Neural progenitor cell (in vitro differentiated cells): ENCODE data around the gene WDR45. TPM values are rescaled to one million over a fixed set of nuclear protein-coding genes. Genes with fewer than 3 reads are reported as not detected.
A peak's percentile ranks its signal among the peaks of the same experiment; 100 is the strongest.

ENCODE experiments used
- DNase-seq: peaks from one replicate; pipeline ENCODE4 v3.0.0-alpha.2; 2016; ENCODE audit warnings: low spot score
- H2AFZ ChIP-seq: fragments of 200-600 bp; sonication (generic); replicated peaks from 2 replicates; pipeline ENCODE4 v1.6.1; 2016; ENCODE audit warnings: antibody characterized with exemption
- H3F3A ChIP-seq: fragments of 200-600 bp; sonication (generic); 2 replicates; pipeline ENCODE4 v1.6.1; 2016; ENCODE audit warnings: antibody characterized with exemption, low read depth
- H3K27ac ChIP-seq: fragments of 200-600 bp; sonication (generic); 2 replicates; pipeline ENCODE4 v1.5.1; 2016; ENCODE audit warnings: mild to moderate bottlenecking
- H3K27me3 ChIP-seq: fragments of 200-600 bp; sonication (generic); 2 replicates; pipeline ENCODE4 v1.6.1; 2016; ENCODE audit warnings: mild to moderate bottlenecking, moderate library complexity
- H3K36me3 ChIP-seq: fragments of 200-600 bp; sonication (generic); 2 replicates; pipeline ENCODE4 v1.5.1; 2016
- H3K4me1 ChIP-seq: fragments of 200-600 bp; sonication (generic); 2 replicates; pipeline ENCODE4 v1.6.1; 2016; ENCODE audit warnings: mixed run types
- H3K4me2 ChIP-seq: fragments of 200-600 bp; sonication (generic); 2 replicates; pipeline ENCODE4 v1.6.1; 2016
- H3K4me3 ChIP-seq: fragments of 200-600 bp; sonication (generic); 2 replicates; pipeline ENCODE4 v1.5.1; 2016
- H3K79me2 ChIP-seq: fragments of 200-600 bp; sonication (generic); 2 replicates; pipeline ENCODE4 v1.6.1; 2016; ENCODE audit warnings: low read depth
- H3K9ac ChIP-seq: fragments of 200-600 bp; sonication (generic); 2 replicates; pipeline ENCODE4 v1.6.1; 2016
- H3K9me3 ChIP-seq: fragments of 200-600 bp; sonication (generic); 2 replicates; pipeline ENCODE4 v1.5.1; 2016; ENCODE audit warnings: low read depth
- H4K20me1 ChIP-seq: fragments of 200-600 bp; sonication (generic); 2 replicates; pipeline ENCODE4 v1.6.1; 2016; ENCODE audit warnings: low read depth
- H3K27ac Mint-ChIP-seq: 3 replicates; pipeline ENCODE4 v1.8.0; 2021; ENCODE audit warnings: mixed read lengths
- H3K27me3 Mint-ChIP-seq: 2 replicates; pipeline ENCODE4 v1.8.0; 2022; ENCODE audit warnings: low read depth, mild to moderate bottlenecking, inconsistent platforms, moderate library complexity, mixed read lengths; ENCODE audit not compliant: insufficient read depth
- H3K36me3 Mint-ChIP-seq: 3 replicates; pipeline ENCODE4 v1.8.0; 2021; ENCODE audit warnings: mixed read lengths
- H3K4me1 Mint-ChIP-seq: 3 replicates; pipeline ENCODE4 v1.8.0; 2021; ENCODE audit warnings: mixed read lengths
- H3K4me3 Mint-ChIP-seq: 3 replicates; pipeline ENCODE4 v1.8.0; 2021; ENCODE audit warnings: mild to moderate bottlenecking, moderate library complexity, mixed read lengths
- H3K9me3 Mint-ChIP-seq: 3 replicates; pipeline ENCODE4 v1.8.0; 2020; ENCODE audit warnings: mixed read lengths
- CTCF ChIP-seq: fragments of 200-600 bp; sonication (generic); IDR thresholded peaks from 2 replicates; pipeline ENCODE4 v1.5.1; 2017; ENCODE audit warnings: antibody characterized with exemption, mild to moderate bottlenecking
- EZH2 ChIP-seq: fragments of 200-600 bp; sonication (generic); IDR thresholded peaks from 2 replicates; pipeline ENCODE4 v1.6.1; 2017; ENCODE audit warnings: antibody characterized with exemption, mild to moderate bottlenecking, moderate library complexity
- EZH2phosphoT487 ChIP-seq: fragments of 200-600 bp; sonication (generic); IDR thresholded peaks from 2 replicates; pipeline ENCODE4 v1.6.1; 2017; ENCODE audit warnings: antibody characterized with exemption
- total RNA-seq: library from RNA; depleted of rRNA; stranded (reverse); fragments of >200 nt; gene quantifications from 2 replicates; pipeline ENCODE4 v1.2.3, GENCODE V29; 2015; ENCODE audit warnings: low replicate concordance

WDR45 gene
- total RNA-seq, 1 donor from 2014 or later: 19.7 TPM

GRCh38 chrX:49042581-49043219 is 37.0 kb downstream of the WDR45 start:
- no peak overlapping the region for H2AFZ ChIP-seq
- H3F3A ChIP-seq: peaks cover 18% of the 10 kb centered on the region

GRCh38 chrX:49041744-49042580 is 37.7 kb downstream of the WDR45 start:
- peaks cover 3% of the 10 kb centered on the region for H3K4me1 ChIP-seq
- TF ChIP-seq EZH2phosphoT487 (no peak), EZH2 (no peak), CTCF (no peak)
- no peaks in the 10 kb centered on the region for H3K9me3 ChIP-seq
- H3K4me1 Mint-ChIP-seq: peaks cover 45% of the 10 kb centered on the region
- H3K27me3 ChIP-seq: no peaks in the 10 kb centered on the region
- H3K36me3 ChIP-seq: no peaks in the 10 kb centered on the region
- H3K4me3 ChIP-seq: peak overlapping the region; percentile 78
- H3K27ac ChIP-seq: peak overlapping the region; percentile 36
- peaks cover 5% of the 10 kb centered on the region for H4K20me1 ChIP-seq
- peaks cover 18% of the 10 kb centered on the region for H3F3A ChIP-seq
- peaks cover 35% of the 10 kb centered on the region for H3K79me2 ChIP-seq
- H2AFZ ChIP-seq: no peak overlapping the region
- peak overlapping the region; percentile 93 for H3K27ac Mint-ChIP-seq
- H3K27me3 Mint-ChIP-seq: peaks cover 10% of the 10 kb centered on the region
- peaks cover 30% of the 10 kb centered on the region for H3K9me3 Mint-ChIP-seq
- H3K4me3 Mint-ChIP-seq: peak overlapping the region; percentile 94
- peaks cover 9% of the 10 kb centered on the region for H3K36me3 Mint-ChIP-seq
- peak; percentile 38 for DNase-seq
- peak overlapping the region; percentile 77 for H3K4me2 ChIP-seq
- H3K9ac ChIP-seq: no peak overlapping the region

More at GRCh38 chrX:49042581-49043219, 37.0 kb downstream of the WDR45 start:
- peak overlapping the region; percentile 93 for H3K27ac Mint-ChIP-seq
- Histone ChIP-seq H3K79me2 (peaks cover 35% of the 10 kb centered on the region), H3K36me3 (no peaks in the 10 kb centered on the region), H3K27ac (peak overlapping the region; percentile 56), H3K4me3 (peak overlapping the region; percentile 78), H3K4me2 (peak overlapping the region; percentile 77), H3K9ac (peak overlapping the region; percentile 58), H3K4me1 (peaks cover 3% of the 10 kb centered on the region), H3K9me3 (no peaks in the 10 kb centered on the region), H3K27me3 (no peaks in the 10 kb centered on the region), H4K20me1 (peaks cover 5% of the 10 kb centered on the region)
- peaks cover 8% of the 10 kb centered on the region for H3K36me3 Mint-ChIP-seq
- peak overlapping the region; percentile 94 for H3K4me3 Mint-ChIP-seq
- no peak for DNase-seq
- peaks cover 10% of the 10 kb centered on the region for H3K27me3 Mint-ChIP-seq
- H3K9me3 Mint-ChIP-seq: peaks cover 34% of the 10 kb centered on the region
- no peak for TF ChIP-seq EZH2
- peaks cover 45% of the 10 kb centered on the region for H3K4me1 Mint-ChIP-seq

GRCh38 chrX:49040376-49040955 is 39.2 kb downstream of the WDR45 start:
- no peak for DNase-seq
- Histone ChIP-seq H3K36me3 (no peaks in the 10 kb centered on the region), H3K79me2 (peaks cover 35% of the 10 kb centered on the region), H3K9me3 (no peaks in the 10 kb centered on the region), H3K27ac (no peak overlapping the region), H3K27me3 (no peaks in the 10 kb centered on the region), H3K4me3 (peak overlapping the region; percentile 78), H3K4me2 (peak overlapping the region; percentile 77), H2AFZ (no peak overlapping the region), H4K20me1 (peaks cover 5% of the 10 kb centered on the region), H3K9ac (no peak overlapping the region), H3K4me1 (peaks cover 3% of the 10 kb centered on the region), H3F3A (peaks cover 18% of the 10 kb centered on the region)
- TF ChIP-seq CTCF (no peak), EZH2phosphoT487 (no peak), EZH2 (no peak)
- Mint-ChIP-seq H3K36me3 (peaks cover 9% of the 10 kb centered on the region), H3K4me3 (peak overlapping the region; percentile 94), H3K27ac (peak overlapping the region; percentile 42), H3K27me3 (peaks cover 9% of the 10 kb centered on the region), H3K9me3 (peaks cover 26% of the 10 kb centered on the region), H3K4me1 (peaks cover 45% of the 10 kb centered on the region)
